ENCODE results near the gene RARG.

The RARG gene

DNA sequence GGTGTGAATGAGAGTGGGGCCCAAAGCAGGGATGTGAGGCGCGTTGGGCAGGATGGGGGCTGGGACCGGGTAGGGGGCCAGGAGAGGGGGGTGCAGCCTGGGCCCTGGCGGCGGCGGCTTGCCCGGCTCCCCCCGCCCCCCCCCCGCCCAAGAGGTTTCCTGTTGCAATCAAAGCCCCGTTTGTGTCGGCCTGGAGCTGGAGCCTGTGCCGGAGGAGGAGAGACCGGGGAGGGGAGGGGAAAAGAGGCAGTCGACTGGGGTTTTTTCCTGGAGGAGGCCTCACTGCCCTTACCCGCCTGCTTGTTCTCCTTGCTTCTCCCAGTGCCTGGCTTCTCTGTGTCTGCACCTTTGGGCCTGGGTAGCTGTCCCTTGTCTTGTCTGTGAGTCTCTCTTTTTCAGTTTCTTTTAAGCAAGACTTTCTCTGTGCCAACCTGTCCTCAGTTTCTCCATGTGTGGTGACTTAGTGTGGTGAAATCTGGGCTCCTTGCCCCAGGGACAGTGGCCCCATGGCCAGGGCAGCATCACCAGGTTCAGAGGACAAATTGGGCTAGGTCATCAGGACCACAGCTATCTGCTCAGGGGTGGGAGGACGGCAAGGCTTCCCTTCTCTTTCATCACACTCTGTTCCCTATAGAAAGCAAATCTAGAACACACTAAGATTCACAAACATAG, 8.5 kb downstream of the RARG start:
- DNase-seq = no peak

DNA sequence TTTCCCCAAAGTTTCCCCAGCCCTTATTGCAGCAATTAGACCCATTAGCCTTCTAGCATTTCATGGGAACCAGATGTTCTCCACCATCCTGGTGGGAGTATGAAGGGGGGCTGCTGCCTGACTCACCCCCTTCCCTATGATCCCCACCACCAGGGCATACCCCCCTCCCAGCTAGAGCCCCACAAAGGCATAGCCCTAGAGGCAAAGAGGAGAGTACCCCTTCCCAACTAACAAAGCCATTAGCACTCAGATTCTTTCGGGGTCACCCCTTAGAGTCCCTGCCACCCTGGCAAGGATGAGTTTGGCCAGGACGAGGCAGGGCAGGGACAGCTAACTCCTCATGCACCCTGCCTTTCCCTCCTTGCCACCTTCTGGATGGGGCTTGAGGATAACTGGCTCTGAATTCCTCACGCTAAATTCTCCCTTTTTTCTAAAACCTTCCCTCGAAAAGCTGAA, 9.2 kb downstream of the RARG start:
- DNase-seq = no peak

DNA sequence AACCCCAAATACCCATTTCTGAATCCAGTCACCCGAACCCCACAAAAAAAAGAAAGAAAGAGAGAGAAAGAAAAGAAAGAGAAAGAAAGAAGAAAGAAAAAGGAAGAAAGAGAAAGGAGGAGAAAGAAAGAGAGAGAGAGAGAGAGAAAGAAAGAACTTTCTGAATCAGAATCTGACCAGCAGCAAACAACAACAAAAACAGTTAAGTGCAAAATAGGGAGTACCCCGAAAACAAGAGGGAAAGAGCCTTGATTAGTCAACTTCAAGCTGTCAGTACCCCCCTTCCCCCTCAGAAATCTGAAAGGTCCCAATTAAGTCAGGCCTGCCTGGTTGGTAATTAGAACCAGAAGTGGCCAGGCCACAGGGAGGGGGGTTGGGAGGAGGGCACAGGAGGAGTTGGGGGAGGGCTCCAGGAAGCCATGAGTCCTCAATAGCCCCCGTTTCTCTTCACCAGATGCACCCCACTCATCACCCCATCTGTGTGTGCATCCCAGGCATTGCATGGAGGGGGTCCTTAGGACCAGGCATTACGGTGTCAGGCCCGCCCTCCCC, 9.8 kb downstream of the RARG start:
- no peak for DNase-seq

GRCh38 chr12:53221203-53222080, 10.6 kb downstream of the RARG start:
- DNase-seq = peak; percentile 60

DNA sequence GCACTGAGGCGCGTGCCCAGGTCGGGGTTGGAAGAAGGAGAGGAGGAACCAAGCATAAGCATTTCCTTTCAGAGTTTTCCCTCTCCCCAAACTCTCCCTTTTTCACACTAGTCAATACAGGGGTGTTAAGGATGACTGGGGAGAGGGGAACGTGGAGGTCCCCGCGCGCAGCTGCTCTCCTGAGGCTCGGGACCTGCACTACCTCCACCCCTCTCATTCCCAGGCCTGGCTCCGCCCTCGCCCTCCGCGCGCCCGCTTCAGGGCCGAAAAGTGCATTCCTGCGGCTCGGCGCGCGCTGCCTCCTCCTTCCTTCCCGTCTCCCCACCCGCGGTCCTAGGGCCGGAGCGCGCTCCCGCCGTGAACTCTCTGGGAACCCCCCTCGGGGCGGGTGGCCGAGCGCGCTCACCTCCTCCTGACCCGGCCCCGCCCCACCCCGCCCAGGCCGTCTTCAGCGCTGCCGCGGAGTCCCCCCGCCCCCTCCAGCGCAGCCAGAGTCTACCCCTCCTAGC, 11.3 kb downstream of the RARG start:
- DNase-seq = peak; percentile 84

GRCh38 chr12:53219956-53220693, 11.9 kb downstream of the RARG start:
- peak; percentile 71 for DNase-seq

DNA sequence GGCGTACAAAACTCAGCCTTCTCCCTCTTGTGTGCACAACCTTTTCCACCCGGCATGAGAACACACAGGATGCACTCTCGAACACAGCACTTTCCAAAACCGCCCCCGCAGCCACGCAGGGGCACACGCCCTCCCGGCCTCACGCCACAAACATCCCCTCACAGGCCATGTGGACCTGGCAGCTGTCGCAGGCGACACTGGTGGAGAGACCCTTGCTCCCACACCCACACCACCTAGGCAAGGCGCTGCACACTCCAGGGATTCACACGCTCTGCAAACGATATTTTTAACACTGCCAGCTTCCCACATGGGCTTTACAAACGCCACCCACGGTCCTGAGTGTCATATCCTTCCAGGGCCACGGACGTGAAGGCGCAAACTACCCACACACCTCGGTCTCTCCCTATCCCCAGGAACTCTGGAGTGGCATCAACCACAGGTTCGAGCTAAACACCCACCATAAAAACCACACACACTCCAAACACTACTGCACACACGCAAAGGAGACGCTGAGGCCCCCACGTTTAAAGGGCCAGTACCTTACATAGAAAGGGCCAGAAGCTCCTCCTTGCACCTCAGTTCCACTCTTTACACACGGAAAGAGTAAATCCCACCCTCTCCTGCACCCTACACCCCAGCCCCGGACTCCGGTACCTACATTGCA, 12.6 kb downstream of the RARG start:
- DNase-seq = no peak

GRCh38 chr12:53218551-53219291, 13.3 kb downstream of the RARG start:
- DNase-seq = no peak

GRCh38 chr12:53217931-53218307, 14.1 kb downstream of the RARG start:
- no peak for DNase-seq

DNA sequence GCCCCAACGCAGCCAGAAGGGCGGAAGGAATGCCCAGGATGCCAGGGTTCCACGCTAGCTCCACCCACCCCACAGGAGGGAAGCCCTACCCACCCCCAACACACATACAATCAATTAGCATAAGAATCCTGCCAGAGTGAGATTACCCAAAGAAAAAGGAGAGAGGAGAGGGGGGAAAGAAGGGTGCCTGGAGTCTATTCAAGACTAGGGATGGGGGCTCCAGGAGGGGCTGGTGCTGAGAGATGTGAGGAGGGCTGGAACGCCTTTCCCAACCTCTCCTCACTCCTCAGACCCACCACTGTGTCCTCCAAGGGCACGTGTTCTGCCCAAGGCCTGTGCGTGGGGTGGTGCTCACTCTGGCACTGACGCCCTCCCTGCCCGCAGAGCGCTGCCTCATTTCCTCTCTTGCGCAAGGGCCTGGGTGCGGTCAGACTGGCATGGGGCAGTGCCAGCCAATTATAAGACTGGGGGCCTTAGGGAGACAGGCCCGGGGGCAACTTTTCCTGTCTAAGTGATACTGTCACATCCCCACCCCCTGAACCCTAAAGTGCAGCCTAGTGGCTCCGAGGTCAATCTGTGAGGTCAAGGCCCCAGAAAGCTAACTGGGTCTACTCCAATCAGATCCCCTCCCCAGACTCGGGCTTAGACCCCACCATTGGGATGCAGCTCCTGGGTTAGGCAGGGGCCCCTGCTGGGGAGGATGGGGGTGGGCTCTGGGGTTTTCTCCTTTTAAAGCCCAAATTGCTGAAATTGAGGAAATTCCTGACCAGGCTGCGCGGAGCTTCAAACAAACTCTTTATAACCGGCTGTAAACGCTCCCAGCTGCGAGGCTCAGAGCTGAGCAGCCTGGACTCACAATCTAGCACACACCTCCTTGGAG, 14.7 kb downstream of the RARG start:
- peak; percentile 72 for DNase-seq

DNA sequence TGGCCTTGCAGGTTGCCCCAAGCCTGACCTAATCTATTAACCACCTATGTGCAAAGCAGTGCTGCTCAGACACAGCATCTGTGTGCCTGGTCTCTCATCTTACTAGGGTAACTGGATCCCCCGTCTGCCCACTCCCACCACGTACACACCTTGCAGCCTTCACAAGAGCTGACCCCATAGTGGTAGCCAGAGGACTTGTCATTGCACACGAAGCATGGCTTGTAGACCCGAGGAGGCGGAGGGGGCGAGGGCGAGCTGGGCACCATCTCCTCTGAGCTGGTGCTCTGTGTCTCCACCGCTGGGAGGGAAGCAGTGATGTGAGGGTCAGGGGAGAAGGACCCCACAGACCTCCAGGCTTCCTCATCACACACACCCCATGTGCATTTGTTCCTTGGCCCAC, 16.5 kb downstream of the RARG start:
- no peak for DNase-seq

GRCh38 chr12:53214687-53215455, 17.1 kb downstream of the RARG start:
- DNase-seq = no peak

DNA sequence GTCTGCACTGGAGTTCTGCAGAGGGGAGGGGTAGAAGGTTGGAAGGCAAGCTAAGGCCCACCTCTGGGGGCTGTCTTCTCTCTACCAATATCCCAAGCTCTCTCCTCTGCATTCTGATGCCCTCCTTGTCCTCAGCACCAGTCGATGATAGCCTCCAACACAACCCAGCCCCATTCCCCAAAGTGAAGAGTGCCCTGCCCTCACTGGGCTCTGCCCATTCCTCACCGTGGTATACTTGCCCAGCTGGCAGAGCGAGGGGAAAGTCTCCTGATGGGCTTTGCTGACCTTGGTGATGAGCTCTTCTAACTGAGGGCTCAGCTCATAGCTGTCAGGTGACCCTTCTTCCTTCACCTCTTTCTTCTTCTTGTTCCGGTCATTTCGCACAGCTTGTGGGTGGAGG, 17.8 kb downstream of the RARG start:
- DNase-seq = no peak

- peak; percentile 80 for DNase-seq
These were observed 18.7 kb downstream of the RARG start for GRCh38 chr12:53213348-53213747.

DNA sequence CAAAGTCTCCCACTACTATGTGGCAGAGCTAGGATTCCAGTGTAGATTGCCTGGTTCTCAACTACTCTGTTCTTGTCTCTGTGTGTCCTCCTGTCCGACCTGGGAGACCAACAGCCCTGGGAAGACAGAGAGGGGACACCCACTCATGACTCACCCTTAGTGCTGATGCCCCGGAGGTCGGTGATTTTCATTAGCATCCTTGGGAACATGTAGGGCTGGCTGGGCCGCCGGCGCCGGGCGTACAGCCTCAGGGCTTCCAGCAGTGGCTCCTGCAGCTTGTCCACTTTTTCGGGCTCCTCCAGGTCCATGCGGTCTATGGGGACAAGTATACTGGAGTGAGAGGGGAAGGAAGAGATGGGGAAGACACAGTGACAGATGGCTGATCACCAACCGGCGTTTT, 19.1 kb downstream of the RARG start:
- DNase-seq = no peak

- DNase-seq = no peak
These were observed 20.3 kb downstream of the RARG start for GRCh38 chr12:53211476-53212381.

DNA sequence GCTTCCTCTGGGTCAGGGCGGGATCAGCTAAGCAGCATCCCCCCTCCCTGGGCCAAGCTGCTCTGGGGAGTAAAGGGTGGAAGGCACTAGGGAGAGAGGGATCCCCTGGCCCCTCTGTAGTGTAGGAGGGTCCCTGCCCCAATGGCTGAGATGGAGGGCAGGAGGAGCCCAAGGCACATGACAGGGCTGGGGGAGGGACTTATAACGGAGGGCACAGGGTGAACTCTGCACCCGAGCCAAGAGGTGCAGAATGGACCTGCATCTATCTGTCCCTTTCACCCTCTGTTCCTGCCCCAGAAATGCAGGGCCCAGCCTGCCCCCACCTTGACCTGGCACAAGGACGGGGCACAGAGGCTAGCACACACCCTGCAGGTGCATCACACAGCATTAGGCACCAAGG, 21.2 kb downstream of the RARG start:
- no peak for DNase-seq

- no peak for DNase-seq
These were observed 23.0 kb downstream of the RARG start for GRCh38 chr12:53208877-53209463.

All from CD4-positive, alpha-beta T cell treated with Interferon gamma for 1 hour (primary cell).